Natural killer cell treated with Interleukin-12 subunit alpha and Interleukin-12 subunit beta and Interleukin-15 and Interleukin-18, amount 100 ng/mL, for 72 hours (primary cell): ENCODE results near the gene SAMM50. TPM values are rescaled to one million over a fixed set of nuclear protein-coding genes. Genes with fewer than 3 reads are reported as not detected.
A peak's percentile ranks its signal among the peaks of the same experiment; 100 is the strongest.

ENCODE experiments used
- ATAC-seq, 2 donors: fragments of 150-1000 bp; cut with Tn5 transposase in 1 of 2; sonication (Bioruptor Pico), chemical (Tn5 transposase) in 1 of 2; 2 replicates each; pipeline ENCODE4 v1.10.0; 2021
- DNase-seq: peaks from one replicate; pipeline ENCODE4 v3.0.0; 2022; ENCODE audit warnings: low spot score
- H3K27ac Mint-ChIP-seq, 2 donors: 1 replicate in 1 of 2; 2 replicates in 1 of 2; pipeline ENCODE4 v1.8.0; 2022; ENCODE audit warnings: mixed read lengths in 2 of 2, mild to moderate bottlenecking in 1 of 2, moderate library complexity in 1 of 2
- H3K27me3 Mint-ChIP-seq, 2 donors: 1 replicate in 1 of 2; 2 replicates in 1 of 2; pipeline ENCODE4 v1.8.0; 2022; ENCODE audit warnings: mixed read lengths in 2 of 2
- H3K36me3 Mint-ChIP-seq: one replicate; pipeline ENCODE4 v1.8.0; 2022; ENCODE audit warnings: mixed read lengths
- H3K4me1 Mint-ChIP-seq, 2 donors: 1 replicate in 1 of 2; 2 replicates in 1 of 2; pipeline ENCODE4 v1.8.0; 2022; ENCODE audit warnings: low read depth in 2 of 2, mixed read lengths in 2 of 2, mild to moderate bottlenecking in 1 of 2
- H3K4me3 Mint-ChIP-seq: one replicate; pipeline ENCODE4 v1.8.0; 2022; ENCODE audit warnings: mixed read lengths
- H3K9me3 Mint-ChIP-seq: 2 replicates; pipeline ENCODE4 v1.8.0; 2022; ENCODE audit warnings: mixed read lengths
- total RNA-seq, 2 donors: library from RNA; stranded (reverse); gene quantifications; one replicate each; pipeline ENCODE4 v1.2.3, GENCODE V29; 2022

Gene SAMM50
- 10 to 100 TPM; 45.5 to 46.5 TPM for total RNA-seq

DNA sequence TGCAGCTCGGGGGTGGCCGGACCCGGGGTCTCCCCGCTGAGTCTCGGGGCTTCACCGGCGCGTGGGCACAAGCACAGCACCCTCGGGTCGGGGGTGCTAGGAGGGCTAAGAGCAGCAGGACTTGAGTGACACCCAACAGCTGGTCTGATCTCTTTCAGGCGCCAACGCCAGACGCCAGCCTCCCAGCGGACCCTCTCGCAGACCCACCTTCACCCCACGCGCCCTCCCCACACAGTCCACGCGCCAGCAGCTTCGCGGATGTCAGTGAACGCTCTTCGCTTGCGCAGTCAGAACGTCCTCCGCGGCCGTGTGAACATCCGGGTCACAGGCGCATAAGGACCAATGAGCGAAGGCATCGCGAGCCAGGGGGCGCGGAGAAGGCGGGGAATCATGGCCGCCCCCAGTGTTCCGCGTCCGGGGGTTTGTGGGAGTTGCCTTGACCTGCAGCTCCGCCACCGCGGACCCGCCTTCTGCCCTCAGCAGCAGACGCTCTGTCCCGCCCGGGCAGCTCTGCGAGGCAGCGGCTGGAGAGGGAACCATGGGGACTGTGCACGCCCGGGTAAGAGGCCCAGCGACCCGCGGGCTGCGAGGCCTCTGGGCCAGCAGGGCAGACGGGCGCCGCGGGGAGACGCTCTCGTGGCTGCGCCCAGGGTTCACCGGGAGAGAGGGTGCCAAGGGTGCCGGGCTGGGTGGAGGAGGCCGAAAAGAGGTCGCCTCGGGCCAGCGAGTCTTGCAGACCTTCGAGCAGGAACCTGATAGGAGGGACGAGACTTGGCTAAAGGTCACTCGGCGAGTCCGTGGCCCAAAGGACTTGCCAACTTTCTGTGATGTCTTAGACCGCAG lies at the start of gene SAMM50:
TSS of gene SAMM50 (plus strand) at position 403 of the 843 bp plus-strand sequence. CDS start at position 539, 136 bp downstream.
- peak within 1 kb of the TSS; percentile 77 to 79 for H3K27ac Mint-ChIP-seq
- DNase-seq (peak; percentile 95), ATAC-seq (peak; percentile 98 to 99)
- peak within 1 kb of the TSS; percentile 95 for H3K4me3 Mint-ChIP-seq
- H3K4me1 Mint-ChIP-seq, result peaks cover 28 to 31% of the 10 kb centered on the region in 2 donors
- H3K36me3 Mint-ChIP-seq, result peaks cover 10% of the 10 kb centered on the region
- no peaks in the 10 kb centered on the region for H3K9me3 Mint-ChIP-seq
- H3K27me3 Mint-ChIP-seq, result peaks cover 0 to 7% of the 10 kb centered on the region in 2 donors

DNA sequence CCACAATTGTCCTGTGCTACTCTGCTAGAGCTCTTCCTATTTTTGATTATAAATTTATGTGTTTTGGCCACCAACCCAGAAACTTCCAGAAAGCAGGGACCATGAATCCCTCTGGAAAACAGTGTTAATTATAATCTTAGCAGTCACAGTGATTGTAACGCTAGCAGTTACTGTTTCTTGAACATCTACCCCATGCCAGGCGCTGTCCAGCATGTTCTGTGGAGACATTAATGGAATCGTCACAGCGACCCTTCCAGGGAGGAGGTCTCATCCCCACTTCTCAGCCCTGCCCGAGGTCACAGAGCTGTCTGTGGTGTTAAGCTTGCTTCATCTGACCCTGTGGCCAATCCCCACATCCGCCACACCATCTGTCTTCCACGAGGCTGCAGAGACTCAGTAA lies 49.6 kb upstream of the SAMM50 start:
- peaks cover 16 to 21% of the 10 kb centered on the region in 2 donors for H3K27me3 Mint-ChIP-seq
- ATAC-seq (no peak), DNase-seq (no peak)
- no peaks in the 10 kb centered on the region for H3K9me3 Mint-ChIP-seq
- H3K27ac Mint-ChIP-seq, result no peak overlapping the region
- no peaks in the 10 kb centered on the region for H3K4me1 Mint-ChIP-seq
- no peak overlapping the region for H3K4me3 Mint-ChIP-seq
- H3K36me3 Mint-ChIP-seq, result no peaks in the 10 kb centered on the region

DNA sequence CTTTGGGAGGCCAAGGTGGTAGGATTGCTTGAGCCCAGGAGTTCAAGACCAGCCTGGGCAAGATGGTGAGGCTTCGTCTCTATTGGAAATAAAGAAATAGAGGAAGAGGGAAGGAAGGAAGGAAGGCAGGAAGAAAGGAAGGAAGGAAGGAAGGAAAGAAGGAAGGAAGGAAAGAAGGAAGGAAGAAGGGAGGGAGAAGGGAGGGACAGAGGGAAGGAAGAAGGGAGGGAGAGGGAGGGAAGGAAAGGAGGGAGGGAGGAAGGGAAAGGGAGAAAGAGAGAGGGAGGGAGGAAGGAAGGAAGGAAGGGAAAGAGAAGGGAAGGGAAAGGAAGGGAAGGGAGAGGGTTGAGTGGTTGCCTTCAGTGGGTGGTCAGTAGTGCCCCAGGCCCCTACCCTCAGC lies 45.5 kb upstream of the SAMM50 start:
- ATAC-seq (no peak), DNase-seq (no peak)
- Mint-ChIP-seq H3K27me3 (peaks cover 29 to 45% of the 10 kb centered on the region in 2 donors), H3K27ac (no peak overlapping the region), H3K9me3 (no peaks in the 10 kb centered on the region), H3K4me3 (no peak overlapping the region), H3K4me1 (no peaks in the 10 kb centered on the region), H3K36me3 (no peaks in the 10 kb centered on the region)

DNA sequence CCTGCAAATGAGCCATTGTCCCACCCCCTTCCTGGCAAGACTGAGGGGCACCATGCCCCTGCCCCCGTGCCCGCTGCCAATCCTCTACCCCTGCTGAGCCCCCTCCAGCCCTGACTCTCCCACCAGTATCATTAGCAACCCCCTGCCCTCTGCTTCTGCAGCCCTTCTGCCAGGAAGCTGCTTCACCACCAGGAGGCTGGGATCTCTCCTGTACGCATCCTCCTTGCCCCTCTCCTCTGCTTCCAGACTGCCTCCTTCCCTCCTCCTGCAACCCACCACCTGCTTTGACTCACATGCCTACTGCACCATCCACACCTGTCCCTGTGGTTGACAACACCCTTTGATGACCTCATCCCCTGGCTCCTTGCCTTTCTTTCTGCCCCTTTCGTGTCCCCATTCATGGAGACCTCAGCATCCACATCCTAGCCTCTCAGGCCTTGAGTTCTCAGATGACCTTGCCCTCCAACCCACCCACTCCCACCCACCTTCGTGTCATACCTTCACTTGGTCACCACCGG lies 45.0 kb upstream of the SAMM50 start:
- no peaks in the 10 kb centered on the region for H3K4me1 Mint-ChIP-seq
- ATAC-seq, result peak in 1 of 2 donors; percentile 22
- peaks cover 29 to 45% of the 10 kb centered on the region in 2 donors for H3K27me3 Mint-ChIP-seq
- no peak overlapping the region for H3K27ac Mint-ChIP-seq
- no peaks in the 10 kb centered on the region for H3K36me3 Mint-ChIP-seq
- no peaks in the 10 kb centered on the region for H3K9me3 Mint-ChIP-seq
- H3K4me3 Mint-ChIP-seq, result no peak overlapping the region
- no peak for DNase-seq

DNA sequence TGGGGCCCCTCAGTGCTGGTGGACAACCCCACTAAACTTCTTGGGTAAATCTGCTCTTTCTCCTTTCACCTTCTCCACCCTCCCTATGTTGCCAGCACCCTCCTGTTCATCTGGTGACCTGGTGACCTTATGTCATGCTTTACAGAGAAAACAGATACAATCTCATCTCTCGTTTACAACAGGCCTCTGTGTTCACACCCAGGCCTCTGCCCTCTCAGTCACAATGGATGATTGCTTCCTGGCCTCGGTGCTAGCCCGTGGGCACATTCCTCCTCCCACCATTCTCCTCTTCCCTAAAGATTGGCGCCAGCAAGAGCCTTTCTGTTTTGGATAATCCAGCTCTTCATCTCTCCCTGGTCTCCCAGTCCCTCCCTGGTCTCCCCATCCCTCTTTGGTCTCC lies 43.9 kb upstream of the SAMM50 start:
- ATAC-seq (no peak), DNase-seq (no peak)
- Mint-ChIP-seq H3K4me3 (no peak overlapping the region), H3K36me3 (no peaks in the 10 kb centered on the region), H3K4me1 (no peaks in the 10 kb centered on the region), H3K9me3 (no peaks in the 10 kb centered on the region), H3K27ac (no peak overlapping the region), H3K27me3 (peaks cover 29 to 45% of the 10 kb centered on the region in 2 donors)

- H3K9me3 Mint-ChIP-seq, result no peaks in the 10 kb centered on the region
- peaks cover 15 to 19% of the 10 kb centered on the region in 2 donors for H3K27me3 Mint-ChIP-seq
- no peak overlapping the region for H3K27ac Mint-ChIP-seq
- no peaks in the 10 kb centered on the region for H3K4me1 Mint-ChIP-seq
- no peak for ATAC-seq
- no peak for DNase-seq
- no peaks in the 10 kb centered on the region for H3K36me3 Mint-ChIP-seq
- H3K4me3 Mint-ChIP-seq, result no peak overlapping the region
Measured at GRCh38 chr22:43917521-43917920, 37.7 kb upstream of the SAMM50 start.

DNA sequence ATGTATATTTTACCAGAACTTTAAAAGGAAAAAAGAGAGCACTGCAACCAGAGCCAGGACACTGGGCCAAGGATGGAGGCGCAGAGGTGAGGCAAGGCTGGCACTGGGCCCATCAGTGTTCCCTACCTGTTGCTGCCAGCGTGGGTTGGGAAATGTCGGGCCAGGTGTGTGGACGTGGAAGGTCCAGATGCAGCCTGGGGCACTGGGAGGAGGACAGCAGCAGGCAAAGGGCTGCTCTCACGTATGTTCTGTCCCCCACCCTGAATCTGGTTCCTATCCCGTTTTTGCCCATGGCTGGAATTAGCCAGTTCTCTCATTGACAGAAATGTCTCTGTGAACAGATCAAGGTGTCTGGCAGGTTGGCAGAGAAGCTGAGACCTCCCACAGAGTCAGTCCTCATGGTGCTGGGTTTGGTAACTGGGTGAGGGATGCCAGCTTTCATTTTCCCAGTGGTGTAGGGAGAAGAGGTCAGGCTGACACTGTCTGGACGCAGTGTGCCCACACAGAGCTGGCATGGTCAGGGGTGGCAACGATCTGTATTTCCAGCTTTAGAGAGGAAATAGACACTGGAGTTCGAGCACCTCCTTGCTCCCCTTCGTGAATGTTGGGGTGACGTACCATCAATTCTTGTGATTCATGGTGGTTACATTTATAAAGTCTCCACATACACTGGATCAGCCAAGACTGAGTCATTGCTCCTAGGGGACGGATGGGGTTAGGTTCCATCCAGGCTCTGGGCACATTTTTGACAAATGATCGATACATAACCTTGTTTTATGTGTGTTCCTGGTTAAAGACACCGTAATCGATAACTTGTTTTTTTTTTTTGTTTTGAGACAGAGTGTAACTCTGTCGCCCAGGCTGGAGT lies 35.9 kb upstream of the SAMM50 start:
- Mint-ChIP-seq H3K4me3 (no peak overlapping the region), H3K9me3 (no peaks in the 10 kb centered on the region), H3K4me1 (peaks cover 4 to 6% of the 10 kb centered on the region in 2 donors), H3K36me3 (no peaks in the 10 kb centered on the region), H3K27ac (no peak overlapping the region), H3K27me3 (peaks cover 7 to 12% of the 10 kb centered on the region in 2 donors)
- DNase-seq, result no peak
- ATAC-seq, result no peak

DNA sequence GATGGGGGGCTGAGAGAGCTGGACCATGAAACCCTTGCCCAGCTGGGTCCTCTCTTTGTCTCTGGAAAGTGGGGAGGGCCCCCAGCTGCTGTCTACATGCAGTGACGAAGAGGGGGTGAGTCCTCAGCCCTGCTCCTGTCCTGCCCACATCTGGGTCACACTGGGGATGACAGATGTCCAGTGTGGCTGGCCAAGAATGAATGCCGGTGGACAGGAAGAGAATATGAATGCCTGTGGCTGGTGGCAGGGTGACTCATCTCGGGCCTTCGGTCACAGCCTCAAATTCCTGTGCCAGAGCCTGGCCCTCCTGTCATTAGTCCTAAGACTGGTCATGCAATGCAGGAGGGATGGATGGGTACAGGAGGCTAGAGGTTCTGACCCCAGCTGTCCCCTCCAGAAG lies 33.9 kb upstream of the SAMM50 start:
- no peak for DNase-seq
- peaks cover 4 to 6% of the 10 kb centered on the region in 2 donors for H3K4me1 Mint-ChIP-seq
- no peaks in the 10 kb centered on the region for H3K36me3 Mint-ChIP-seq
- H3K27me3 Mint-ChIP-seq, result peaks cover 7 to 12% of the 10 kb centered on the region in 2 donors
- no peak overlapping the region for H3K27ac Mint-ChIP-seq
- no peak overlapping the region for H3K4me3 Mint-ChIP-seq
- no peak for ATAC-seq
- no peaks in the 10 kb centered on the region for H3K9me3 Mint-ChIP-seq

- H3K9me3 Mint-ChIP-seq, result no peaks in the 10 kb centered on the region
- H3K27ac Mint-ChIP-seq, result no peak overlapping the region
- H3K4me1 Mint-ChIP-seq, result peaks cover 4 to 6% of the 10 kb centered on the region in 2 donors
Measured at GRCh38 chr22:43922123-43922522, 33.1 kb upstream of the SAMM50 start.

DNA sequence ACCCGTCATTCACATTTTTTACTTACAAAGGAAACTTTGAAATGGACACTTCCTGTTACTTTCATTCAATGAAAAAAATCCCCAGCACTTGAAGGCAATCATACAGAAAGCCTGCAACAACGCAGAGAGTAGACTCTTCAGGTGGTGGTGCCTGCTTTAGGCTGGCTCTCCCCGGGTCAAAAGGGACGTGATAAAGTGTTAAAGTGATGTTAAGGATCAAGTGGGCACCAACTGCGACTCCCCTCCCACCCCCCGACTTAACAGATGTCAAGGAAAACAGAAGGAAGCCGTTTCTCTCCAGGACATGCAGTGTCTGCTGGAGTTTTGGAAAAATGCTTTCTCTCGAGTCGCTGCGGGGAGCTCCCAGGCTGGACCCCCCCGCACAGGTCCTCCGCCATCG lies 32.1 kb upstream of the SAMM50 start:
- Mint-ChIP-seq H3K36me3 (no peaks in the 10 kb centered on the region), H3K9me3 (no peaks in the 10 kb centered on the region), H3K27me3 (peaks cover 5 to 7% of the 10 kb centered on the region in 2 donors), H3K4me1 (peaks cover 4 to 6% of the 10 kb centered on the region in 2 donors), H3K4me3 (peak overlapping the region; percentile 74), H3K27ac (peak overlapping the region in 1 of 2 donors; percentile 34)
- ATAC-seq (no peak), DNase-seq (no peak)

More at GRCh38 chr22:43922123-43922522, 33.1 kb upstream of the SAMM50 start:
- DNase-seq (no peak), ATAC-seq (no peak)
- H3K36me3 Mint-ChIP-seq, result no peaks in the 10 kb centered on the region
- peaks cover 7 to 12% of the 10 kb centered on the region in 2 donors for H3K27me3 Mint-ChIP-seq
- no peak overlapping the region for H3K4me3 Mint-ChIP-seq

DNA sequence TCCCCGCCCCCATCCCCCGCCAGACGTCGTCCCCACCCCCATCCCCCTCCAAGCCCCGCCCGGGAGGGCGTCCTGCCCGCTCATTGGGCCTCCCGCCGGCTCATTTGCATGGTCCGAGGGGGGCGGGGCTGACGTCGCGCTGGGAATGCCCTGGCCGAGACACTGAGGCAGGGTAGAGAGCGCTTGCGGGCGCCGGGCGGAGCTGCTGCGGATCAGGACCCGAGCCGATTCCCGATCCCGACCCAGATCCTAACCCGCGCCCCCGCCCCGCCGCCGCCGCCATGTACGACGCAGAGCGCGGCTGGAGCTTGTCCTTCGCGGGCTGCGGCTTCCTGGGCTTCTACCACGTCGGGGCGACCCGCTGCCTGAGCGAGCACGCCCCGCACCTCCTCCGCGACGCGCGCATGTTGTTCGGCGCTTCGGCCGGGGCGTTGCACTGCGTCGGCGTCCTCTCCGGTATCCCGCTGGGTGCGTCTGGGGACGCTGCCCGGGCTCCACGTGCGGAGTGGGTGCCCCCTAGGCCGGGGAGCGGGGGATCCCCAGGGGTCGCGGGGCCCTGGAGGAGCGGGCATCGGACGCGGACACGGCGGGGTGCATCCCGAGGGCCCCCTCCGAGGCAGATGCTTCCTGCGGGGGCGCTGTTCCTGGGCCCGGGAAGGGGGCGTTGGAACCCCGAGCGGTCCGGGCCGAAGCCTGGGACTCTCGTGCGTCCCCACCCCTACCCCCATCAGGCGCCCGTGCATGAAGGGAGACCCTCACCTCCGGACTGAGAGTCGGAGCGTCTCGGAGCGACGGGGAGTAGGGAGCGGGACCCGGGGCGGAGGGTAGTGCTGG lies 31.4 kb upstream of the SAMM50 start, which contains the start of gene PNPLA3:
TSS of gene PNPLA3 (plus strand) at position 175 of the 834 bp plus-strand sequence. CDS start at position 282, 107 bp downstream.
- Mint-ChIP-seq H3K4me3 (peak within 1 kb of the TSS; percentile 74), H3K36me3 (no peaks in the 10 kb centered on the region), H3K27me3 (peaks cover 5 to 7% of the 10 kb centered on the region in 2 donors), H3K27ac (peak within 1 kb of the TSS in 1 of 2 donors; percentile 34), H3K4me1 (peaks cover 4 to 6% of the 10 kb centered on the region in 2 donors), H3K9me3 (no peaks in the 10 kb centered on the region)
- ATAC-seq (peak; percentile 95 to 96), DNase-seq (peak; percentile 88)

- H3K4me1 Mint-ChIP-seq, result peaks cover 4 to 6% of the 10 kb centered on the region in 2 donors
- peaks cover 3 to 7% of the 10 kb centered on the region in 2 donors for H3K27me3 Mint-ChIP-seq
- H3K36me3 Mint-ChIP-seq, result no peaks in the 10 kb centered on the region
- H3K27ac Mint-ChIP-seq, result no peak overlapping the region
- H3K4me3 Mint-ChIP-seq, result peak overlapping the region; percentile 49
- no peak for ATAC-seq
- no peak for DNase-seq
- H3K9me3 Mint-ChIP-seq, result no peaks in the 10 kb centered on the region
Measured at GRCh38 chr22:43924877-43925276, 30.4 kb upstream of the SAMM50 start.
